GM18907 (cell line): Measurements from ENCODE around the gene OOSP1.
"Not testable (repeated sequence)": the region's sequence is repeated elsewhere in the genome, so short reads cannot be mapped to it uniquely, and the experiment has no call there.

Source experiments
- ATAC-seq: cut with Tn5 transposase; IDR thresholded peaks from one replicate; pipeline ENCODE4 v1.9.1; 2021; ENCODE audit warnings: mild to moderate bottlenecking, moderate library complexity; ENCODE audit not compliant: unreplicated experiment

The OOSP1 gene

DNA sequence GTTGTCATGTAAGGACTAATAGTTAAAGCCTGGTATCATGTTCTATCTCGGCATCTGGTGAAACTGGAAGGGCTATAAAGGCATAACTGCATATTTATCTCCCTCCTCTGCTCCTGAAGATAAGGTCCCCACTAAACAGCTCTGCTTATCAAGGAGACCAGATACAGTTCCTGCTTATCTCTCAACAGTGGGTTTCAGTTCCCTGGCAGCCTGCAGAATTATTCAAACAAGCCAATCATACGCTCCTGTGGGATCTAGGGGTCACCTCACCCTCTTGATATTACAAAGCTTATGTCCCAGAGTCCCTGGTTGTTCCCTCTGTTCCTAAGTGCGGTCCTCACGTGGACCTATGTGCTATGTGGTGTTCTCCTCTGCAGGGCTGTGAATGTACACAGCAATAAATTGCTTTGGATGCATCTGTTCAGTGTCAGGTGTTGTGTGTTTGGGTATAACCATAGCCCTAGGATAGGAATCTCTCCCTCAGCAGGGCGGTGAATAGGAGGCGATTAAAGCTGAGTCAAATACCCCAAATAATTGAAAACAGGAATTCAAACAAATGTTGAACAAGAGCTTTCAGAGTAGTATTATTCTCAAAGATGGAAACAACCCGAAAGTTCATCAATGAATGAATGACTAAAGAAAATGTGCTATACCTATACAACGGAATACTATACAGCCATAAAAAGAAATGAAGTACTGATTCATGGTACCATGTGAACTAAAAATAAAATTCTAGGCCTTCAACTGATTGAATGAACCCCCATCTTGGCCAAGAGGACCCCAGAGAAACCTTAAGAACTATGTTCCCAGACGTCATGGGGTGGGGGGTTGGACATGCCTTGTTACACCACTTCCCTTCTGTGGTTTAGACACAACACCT, 22.5 kb downstream of the OOSP1 start:
- no peak for ATAC-seq

- ATAC-seq = no peak
These were observed 23.9 kb downstream of the OOSP1 start for GRCh38 chr11:59962107-59962482.

- no peak for ATAC-seq
These were observed 25.5 kb downstream of the OOSP1 start, which contains the start of gene OOSP4A for GRCh38 chr11:59963733-59964132. TSS of gene OOSP4A (plus strand) at chr11:59964033. CDS start at chr11:59964033, 0 bp downstream.

GRCh38 chr11:59965424-59965823, 27.2 kb downstream of the OOSP1 start:
- no peak for ATAC-seq

DNA sequence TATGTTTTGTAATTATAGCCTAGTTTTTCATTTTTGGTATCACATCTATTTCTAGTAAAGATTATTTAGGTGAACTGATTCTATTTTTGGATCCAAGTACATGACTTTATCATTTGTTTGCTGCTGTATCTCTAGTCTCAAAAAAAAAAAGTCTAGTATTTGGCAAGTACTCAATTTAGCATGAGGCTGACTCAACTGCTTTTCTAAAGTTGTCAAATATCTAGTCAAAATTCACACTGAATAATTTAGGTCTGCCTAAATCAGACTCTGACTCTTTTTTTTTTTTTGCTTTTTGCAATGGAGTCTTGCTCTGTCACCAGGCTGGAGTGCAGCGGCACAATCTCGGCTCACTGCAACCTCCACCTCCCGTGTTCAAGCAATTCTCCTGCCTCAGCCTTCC, 28.0 kb downstream of the OOSP1 start:
- ATAC-seq = no peak

DNA sequence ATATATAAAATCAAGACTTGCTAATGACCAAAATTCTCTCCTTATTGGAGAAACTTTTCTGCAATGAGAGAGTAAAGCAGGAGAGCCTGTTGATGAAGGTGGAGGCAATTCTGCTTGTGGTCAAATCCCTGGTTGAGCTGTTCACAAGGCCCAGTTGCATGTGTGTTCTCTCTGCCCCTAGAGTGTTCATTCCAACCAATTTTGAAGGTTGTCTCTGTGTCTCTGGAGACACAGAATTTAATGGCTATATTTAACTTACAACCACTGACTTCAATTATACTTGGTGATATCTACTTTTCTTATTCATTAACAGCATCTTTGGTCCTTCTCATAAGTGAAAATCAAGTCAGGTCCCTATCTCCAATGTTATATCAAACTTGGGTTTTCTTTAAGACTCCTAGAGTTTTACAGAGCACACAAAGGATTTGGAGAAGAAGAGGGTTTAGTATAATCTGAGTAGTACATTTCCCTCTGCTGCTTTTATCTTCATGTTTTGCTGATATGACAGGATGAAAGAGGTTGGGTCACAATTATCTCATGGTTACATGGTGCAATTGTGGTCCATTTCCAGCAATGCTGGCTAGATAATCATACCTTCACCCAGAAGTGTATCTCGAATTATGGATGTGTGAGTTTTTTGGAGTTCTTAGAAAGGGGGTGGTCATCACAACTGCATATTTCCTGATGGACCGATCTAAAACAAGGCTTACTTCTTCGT, 29.6 kb downstream of the OOSP1 start:
- ATAC-seq = no peak

DNA sequence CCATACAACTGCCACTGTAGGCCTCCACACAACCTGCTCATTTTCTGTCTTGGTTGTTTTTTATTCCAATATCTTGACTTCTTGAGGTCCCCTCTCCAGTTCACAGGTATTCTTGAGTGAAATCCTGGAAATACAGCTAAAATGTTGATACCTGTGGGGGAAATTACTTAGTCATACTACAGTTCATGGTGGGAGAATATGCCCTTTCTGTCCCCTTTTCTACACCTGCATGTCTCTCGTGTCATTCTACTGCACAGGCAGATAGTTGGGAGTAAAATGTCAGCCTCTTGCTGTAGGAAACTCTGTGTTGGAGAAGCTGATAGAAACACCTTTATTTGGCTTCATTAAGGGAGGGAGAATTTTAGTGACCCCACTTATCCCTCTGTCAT, 30.2 kb downstream of the OOSP1 start:
- no peak for ATAC-seq

GRCh38 chr11:59973097-59973496, 34.9 kb downstream of the OOSP1 start:
- no peak for ATAC-seq

DNA sequence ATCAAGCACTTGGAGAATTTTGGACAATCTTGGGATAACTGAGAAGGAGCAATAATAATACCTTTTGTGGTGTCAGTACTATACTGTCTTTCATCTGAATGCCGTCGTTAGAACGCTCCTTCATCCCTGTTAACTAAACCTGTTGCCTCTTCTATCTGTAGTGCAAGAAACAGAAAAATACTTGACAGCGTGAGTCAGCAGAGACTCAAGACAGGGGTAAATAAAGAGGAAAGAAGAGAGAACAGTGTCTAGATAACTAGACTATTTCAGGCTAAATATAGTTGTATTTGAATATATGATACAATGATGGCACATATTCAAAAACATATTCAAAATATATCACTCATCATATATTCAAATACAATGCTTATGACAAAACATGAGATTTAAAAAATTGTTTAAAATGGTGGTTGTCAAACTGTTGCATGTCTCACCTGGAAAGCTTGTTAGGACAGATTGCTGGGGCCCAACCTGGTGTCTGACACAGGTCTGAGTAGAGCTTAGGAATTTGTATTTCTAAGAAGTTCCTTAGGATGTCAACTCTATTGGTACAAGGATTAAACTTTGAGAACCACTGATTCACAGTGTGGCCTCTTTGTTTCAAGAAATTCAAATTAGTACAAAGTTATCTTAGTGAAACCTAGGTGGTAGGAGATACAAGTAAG, 43.0 kb downstream of the OOSP1 start:
- no peak for ATAC-seq

GRCh38 chr11:59982037-59982436, 43.8 kb downstream of the OOSP1 start:
- not testable (repeated sequence) for ATAC-seq

- ATAC-seq = no peak
These were observed 45.0 kb downstream of the OOSP1 start for GRCh38 chr11:59983212-59983611.

DNA sequence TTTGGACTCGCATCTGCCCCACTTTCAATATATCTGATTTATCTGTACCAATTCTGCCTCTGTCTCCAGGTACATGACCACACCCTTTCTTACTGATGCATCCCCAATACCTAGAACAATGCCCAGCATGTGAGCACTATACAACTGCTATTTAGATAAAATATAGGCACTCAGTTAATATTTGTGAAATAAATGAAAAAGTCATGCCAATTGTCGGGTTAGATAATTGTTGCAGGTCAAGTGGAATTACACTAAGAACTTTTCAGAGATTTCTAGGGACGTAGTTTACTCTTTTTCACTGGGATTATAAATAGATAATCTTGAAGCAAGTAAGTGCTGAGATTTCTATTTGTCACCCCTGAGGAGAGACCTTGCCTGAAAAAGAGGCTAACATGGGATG, 46.1 kb downstream of the OOSP1 start:
- no peak for ATAC-seq

DNA sequence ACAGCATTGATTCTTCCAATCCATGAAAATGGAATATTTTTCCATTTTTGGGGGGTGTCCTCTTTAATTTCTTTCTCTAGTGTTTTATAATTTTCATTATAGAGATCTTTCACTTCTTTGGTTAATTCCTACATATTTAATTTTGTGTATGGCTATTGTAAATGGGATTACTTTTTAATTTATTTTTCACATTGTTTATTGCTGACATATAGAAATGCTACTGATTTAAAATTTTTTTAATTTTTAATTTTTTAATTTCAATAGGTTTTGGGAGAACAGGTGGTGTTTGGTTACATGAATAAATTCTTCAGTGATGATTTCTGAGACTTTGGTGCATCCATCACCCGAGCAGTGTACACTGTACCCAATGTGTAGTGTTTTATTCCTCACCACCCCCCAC, 52.2 kb downstream of the OOSP1 start:
- no peak for ATAC-seq

DNA sequence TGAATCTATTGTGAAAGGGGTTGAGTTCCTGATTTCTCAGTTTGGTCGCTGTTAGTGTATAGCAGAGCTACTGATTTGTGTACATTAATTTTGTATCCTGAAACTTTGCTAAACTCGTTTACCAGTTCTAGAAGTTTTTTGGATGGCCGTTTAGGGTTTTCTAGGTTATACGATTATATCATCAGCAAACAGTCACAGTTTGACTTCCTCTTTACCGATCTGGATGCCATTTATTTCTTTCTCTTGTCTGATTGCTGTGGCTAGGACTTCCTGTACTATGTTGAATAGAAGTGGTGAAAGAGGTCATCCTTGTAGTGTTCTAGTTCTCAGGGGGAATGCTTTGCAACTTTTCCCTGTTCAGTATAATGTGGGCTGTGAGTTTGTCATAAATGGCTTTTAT, 54.2 kb downstream of the OOSP1 start:
- ATAC-seq = no peak

- no peak for ATAC-seq
These were observed 59.6 kb downstream of the OOSP1 start for GRCh38 chr11:59997800-59998199.

DNA sequence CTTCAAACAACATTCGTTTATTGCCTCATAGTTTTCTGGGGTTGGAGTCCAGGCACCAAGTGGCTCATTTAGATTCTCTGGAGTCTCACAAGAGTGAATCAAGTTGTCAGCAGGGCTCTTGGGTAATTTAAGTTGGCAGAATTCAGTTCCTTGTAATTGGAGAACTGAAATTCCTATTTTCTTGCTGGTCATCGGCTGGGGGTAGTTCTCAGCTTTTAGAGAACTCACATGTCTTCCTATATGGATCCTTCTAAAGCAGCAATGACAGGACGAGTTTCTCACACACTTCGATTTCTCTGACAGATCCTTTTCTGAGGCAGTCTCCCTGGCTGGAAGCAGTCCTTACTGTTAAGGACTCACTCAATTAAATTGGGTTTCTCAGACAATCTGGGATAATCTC, 61.5 kb downstream of the OOSP1 start:
- ATAC-seq = no peak

- no peak for ATAC-seq
These were observed 65.5 kb downstream of the OOSP1 start for GRCh38 chr11:60003729-60004128.

GRCh38 chr11:60005360-60005759, 67.1 kb downstream of the OOSP1 start:
- ATAC-seq = no peak
